Measurements from ENCODE around the gene TMBIM6. TPM values are rescaled to one million over a fixed set of nuclear protein-coding genes. Genes with fewer than 3 reads are reported as not detected.
"Not testable (repeated sequence)": the region's sequence is repeated elsewhere in the genome, so short reads cannot be mapped to it uniquely, and the experiment has no call there.

Gene TMBIM6
- total RNA-seq, 1 experiment from 2014 or later = 402 TPM

DNA sequence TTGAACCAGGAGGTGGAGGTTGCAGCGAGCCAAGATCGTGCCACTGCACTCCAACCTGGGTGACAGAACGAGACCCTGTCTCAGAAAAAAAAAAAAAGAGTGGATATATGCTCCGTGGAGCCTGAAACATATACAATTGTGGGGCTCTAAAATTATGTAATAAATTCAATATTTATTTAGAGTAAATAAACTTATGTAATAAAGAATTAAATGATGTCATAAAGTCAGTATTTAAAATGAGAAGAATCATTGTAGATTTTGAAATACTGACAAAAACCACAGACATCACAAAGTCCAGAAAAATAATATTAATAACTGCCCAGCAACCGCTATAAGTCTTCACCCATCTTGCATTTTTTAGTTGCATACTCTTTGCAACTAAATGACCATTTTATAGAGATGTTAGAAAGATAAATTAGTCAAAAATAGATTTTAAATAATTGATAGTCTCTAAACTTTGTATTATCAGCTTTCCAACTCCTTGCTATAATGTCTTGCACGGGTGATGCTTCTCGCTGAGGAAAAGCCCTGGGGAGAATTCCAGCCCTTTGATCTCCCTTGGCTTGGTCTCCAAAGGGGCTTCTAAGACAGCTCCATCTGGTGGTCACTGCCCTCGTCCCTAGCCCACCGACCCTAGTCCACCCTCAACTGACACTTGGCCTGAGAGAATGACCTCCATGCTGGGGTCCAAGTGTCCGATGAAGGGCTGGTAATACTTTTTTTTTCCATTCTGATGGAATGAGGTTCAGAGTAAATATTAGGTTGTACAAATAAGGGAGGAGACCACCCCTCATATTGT, 7.9 kb upstream of the TMBIM6 start:
- H3K27ac ChIP-seq (ENCODE audit: low read length) = no peak overlapping the region
- BruUV-seq (replicated peaks) = no TSS peak
- no peaks in the 10 kb centered on the region for H3K9me2 ChIP-seq (replicated peaks; ENCODE audit: low read length)
- no peak for TF ChIP-seq EZH2phosphoT487 (IDR thresholded peaks at IDR 0.05; ENCODE audit: borderline replicate concordance, low read length)
- TF ChIP-seq, protein P1, sequence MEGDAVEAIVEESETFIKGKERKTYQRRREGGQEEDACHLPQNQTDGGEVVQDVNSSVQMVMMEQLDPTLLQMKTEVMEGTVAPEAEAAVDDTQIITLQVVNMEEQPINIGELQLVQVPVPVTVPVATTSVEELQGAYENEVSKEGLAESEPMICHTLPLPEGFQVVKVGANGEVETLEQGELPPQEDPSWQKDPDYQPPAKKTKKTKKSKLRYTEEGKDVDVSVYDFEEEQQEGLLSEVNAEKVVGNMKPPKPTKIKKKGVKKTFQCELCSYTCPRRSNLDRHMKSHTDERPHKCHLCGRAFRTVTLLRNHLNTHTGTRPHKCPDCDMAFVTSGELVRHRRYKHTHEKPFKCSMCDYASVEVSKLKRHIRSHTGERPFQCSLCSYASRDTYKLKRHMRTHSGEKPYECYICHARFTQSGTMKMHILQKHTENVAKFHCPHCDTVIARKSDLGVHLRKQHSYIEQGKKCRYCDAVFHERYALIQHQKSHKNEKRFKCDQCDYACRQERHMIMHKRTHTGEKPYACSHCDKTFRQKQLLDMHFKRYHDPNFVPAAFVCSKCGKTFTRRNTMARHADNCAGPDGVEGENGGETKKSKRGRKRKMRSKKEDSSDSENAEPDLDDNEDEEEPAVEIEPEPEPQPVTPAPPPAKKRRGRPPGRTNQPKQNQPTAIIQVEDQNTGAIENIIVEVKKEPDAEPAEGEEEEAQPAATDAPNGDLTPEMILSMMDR (conservative IDR thresholded peaks at IDR 0.05; ENCODE audit: low read depth, low read length) = 0 out of 2 replicates have a peak, but pooled peaks have one; percentile 10
- H3K9me3 ChIP-seq (ENCODE audit: low read length) = no peaks in the 10 kb centered on the region
- intact Hi-C loops (cut with micrococcal nuclease) = no loop called here
- H3F3A ChIP-seq (ENCODE audit: low read length, unreplicated experiment) = no peaks in the 10 kb centered on the region
- H4K20me1 ChIP-seq (ENCODE audit: low read length) = no peaks in the 10 kb centered on the region
- no peak overlapping the region for H3K9ac ChIP-seq (ENCODE audit: low read length)
- POLR2A ChIA-PET (ENCODE audit: unreplicated experiment) = no interaction called here
- H3K27me3 ChIP-seq (ENCODE audit: low read length) = no peaks in the 10 kb centered on the region
- ATAC-seq (no peak), DNase-seq (no peak)
- CTCF ChIA-PET = no interaction called here
- no peaks in the 10 kb centered on the region for H3K36me3 ChIP-seq (ENCODE audit: low read depth, low read length)
- H3K4me2 ChIP-seq (ENCODE audit: low read length) = no peak overlapping the region
- H3K79me2 ChIP-seq (ENCODE audit: low read length) = no peaks in the 10 kb centered on the region
- no peak overlapping the region for H3K4me3 ChIP-seq (ENCODE audit: low read length)
- peaks cover 2% of the 10 kb centered on the region; the same call in 1 of the 2 replicates for H3K4me1 ChIP-seq (ENCODE audit: insufficient read depth, low read length)
- H2AFZ ChIP-seq (ENCODE audit: low read length) = no peak overlapping the region

DNA sequence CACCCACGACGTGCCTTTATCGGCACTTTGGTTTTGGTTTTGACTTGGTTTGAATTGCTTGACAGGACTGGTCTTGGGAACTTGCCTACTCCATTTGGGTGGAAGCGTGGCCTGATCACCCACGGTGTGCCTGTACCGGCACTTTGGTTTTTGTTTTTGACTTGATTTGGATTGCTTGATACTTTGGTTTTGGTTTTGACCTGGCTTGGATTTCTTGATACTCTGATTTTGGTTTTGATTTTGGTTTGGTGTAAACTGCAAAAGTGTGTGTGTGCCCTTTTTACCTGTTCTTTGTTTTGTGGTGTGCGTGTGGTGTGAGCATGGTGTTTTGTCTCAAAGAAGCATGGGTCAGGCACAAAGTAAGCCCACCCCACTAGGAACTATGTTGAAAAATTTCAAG, 6.5 kb upstream of the TMBIM6 start:
- CTCF ChIA-PET = interaction anchor here (0.6 kb wide), 1 partner anchor 45 kb away, joined by 4 read pairs; no protein-coding TSS in a partner anchor
- H3K4me3 ChIP-seq (ENCODE audit: low read length); H3F3A ChIP-seq (ENCODE audit: low read length, unreplicated experiment); H3K9me3 ChIP-seq (ENCODE audit: low read length); H3K9ac ChIP-seq (ENCODE audit: low read length); DNase-seq; BruUV-seq (replicated peaks); H3K79me2 ChIP-seq (ENCODE audit: low read length); H3K36me3 ChIP-seq (ENCODE audit: low read depth, low read length); H4K20me1 ChIP-seq (ENCODE audit: low read length); ATAC-seq; H3K27ac ChIP-seq (ENCODE audit: low read length); H2AFZ ChIP-seq (ENCODE audit: low read length); H3K9me2 ChIP-seq (replicated peaks; ENCODE audit: low read length); POLR2A ChIA-PET (ENCODE audit: unreplicated experiment); H3K27me3 ChIP-seq (ENCODE audit: low read length); intact Hi-C loops (cut with micrococcal nuclease); H3K4me1 ChIP-seq (ENCODE audit: insufficient read depth, low read length); H3K4me2 ChIP-seq (ENCODE audit: low read length): not testable (repeated sequence)

DNA sequence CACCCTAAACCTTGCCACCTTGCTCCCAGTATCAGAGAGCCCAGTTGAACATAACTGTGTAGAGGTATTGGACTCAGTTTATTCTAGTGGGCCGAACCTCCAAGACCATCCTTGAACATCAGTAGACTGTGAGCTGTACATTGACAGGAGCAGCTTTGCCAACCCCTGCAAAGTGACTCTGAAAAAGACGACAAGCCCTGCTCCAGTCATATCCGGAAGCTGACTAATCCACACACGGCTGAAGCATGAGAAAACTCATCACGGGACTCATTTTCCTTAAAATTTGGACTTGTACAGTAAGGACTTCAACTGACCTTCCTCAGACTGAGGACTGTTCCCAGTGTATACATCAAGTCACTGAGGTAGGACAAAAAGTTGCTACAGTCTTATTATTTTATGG, 2.6 kb upstream of the TMBIM6 start:
- H4K20me1 ChIP-seq (ENCODE audit: low read length) = peaks cover 18% of the 10 kb centered on the region
- 0 out of 2 replicates have a peak overlapping the region, but pooled peaks have one; percentile 46 for H2AFZ ChIP-seq (ENCODE audit: low read length)
- H3K79me2 ChIP-seq (ENCODE audit: low read length) = peaks cover 23% of the 10 kb centered on the region
- H3K4me3 ChIP-seq (ENCODE audit: low read length); H3K27me3 ChIP-seq (ENCODE audit: low read length); ATAC-seq; H3K9me3 ChIP-seq (ENCODE audit: low read length); H3F3A ChIP-seq (ENCODE audit: low read length, unreplicated experiment); H3K9ac ChIP-seq (ENCODE audit: low read length); POLR2A ChIA-PET (ENCODE audit: unreplicated experiment); BruUV-seq (replicated peaks); H3K36me3 ChIP-seq (ENCODE audit: low read depth, low read length); H3K9me2 ChIP-seq (replicated peaks; ENCODE audit: low read length); intact Hi-C loops (cut with micrococcal nuclease): not testable (repeated sequence)
- CTCF ChIA-PET = interaction anchor here (0.6 to 1.1 kb wide), 2 partner anchors 12 to 18 kb away, joined by 3 to 7 read pairs; no protein-coding TSS in a partner anchor
- H3K27ac ChIP-seq (ENCODE audit: low read length) = peak overlapping the region; percentile 56
- peaks cover 18% of the 10 kb centered on the region for H3K4me1 ChIP-seq (ENCODE audit: insufficient read depth, low read length)
- H3K4me2 ChIP-seq (ENCODE audit: low read length) = peak overlapping the region; percentile 66
- DNase-seq = peak; percentile 75

DNA sequence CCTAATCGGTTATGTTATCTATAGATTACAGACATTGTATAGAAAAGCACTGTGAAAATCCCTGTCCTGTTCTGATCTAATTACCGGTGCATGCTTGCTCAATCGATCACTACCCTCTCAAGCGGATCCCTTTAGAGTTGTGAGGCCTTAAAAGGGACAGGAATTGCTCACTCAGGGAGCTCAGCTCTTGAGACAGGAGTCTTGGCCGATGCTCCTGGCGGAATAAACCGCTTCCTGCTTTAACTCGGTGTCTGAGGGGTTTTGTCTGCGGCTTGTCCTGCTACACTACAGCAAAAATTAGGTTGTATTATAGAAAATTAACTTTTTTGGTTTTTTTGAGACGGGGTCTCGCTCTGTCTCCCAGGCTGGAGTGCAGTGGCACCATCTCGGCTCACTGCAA, 1.1 kb upstream of the TMBIM6 start:
- H3K27me3 ChIP-seq (ENCODE audit: low read length); H3K9ac ChIP-seq (ENCODE audit: low read length); ATAC-seq; H3F3A ChIP-seq (ENCODE audit: low read length, unreplicated experiment); H3K4me3 ChIP-seq (ENCODE audit: low read length); H2AFZ ChIP-seq (ENCODE audit: low read length); H3K9me2 ChIP-seq (replicated peaks; ENCODE audit: low read length); BruUV-seq (replicated peaks); H3K9me3 ChIP-seq (ENCODE audit: low read length); H3K4me2 ChIP-seq (ENCODE audit: low read length); intact Hi-C loops (cut with micrococcal nuclease); H3K27ac ChIP-seq (ENCODE audit: low read length); CTCF ChIA-PET; DNase-seq: not testable (repeated sequence)
- H4K20me1 ChIP-seq (ENCODE audit: low read length) = peaks cover 34% of the 10 kb centered on the region
- peaks cover 27% of the 10 kb centered on the region for H3K4me1 ChIP-seq (ENCODE audit: insufficient read depth, low read length)
- H3K36me3 ChIP-seq (ENCODE audit: low read depth, low read length) = peaks cover 10% of the 10 kb centered on the region; the same call in 1 of the 2 replicates
- H3K79me2 ChIP-seq (ENCODE audit: low read length) = peaks cover 39% of the 10 kb centered on the region
- POLR2A ChIA-PET (ENCODE audit: unreplicated experiment) = interaction anchor here (0.6 kb wide), 1 partner anchor 94 kb away, joined by 4 read pairs; no protein-coding TSS in a partner anchor

All from PC-3 (cell line).